SU-DHL-6 (cell line): Measurements from ENCODE around the gene DNM1.

ENCODE experiments used
- CTCF ChIP-seq: fragments of 200-600 bp; sonication (generic); IDR thresholded peaks from one replicate; pipeline ENCODE4 v1.5.1; 2017; ENCODE audit warnings: antibody characterized with exemption, mild to moderate bottlenecking, low read length, moderate library complexity; ENCODE audit not compliant: insufficient read depth, poor library complexity, severe bottlenecking
- EZH2phosphoT487 ChIP-seq: fragments of 200-600 bp; sonication (generic), shearing (Covaris generic); conservative IDR thresholded peaks from 2 replicates; pipeline ENCODE4 v1.6.1; 2018; ENCODE audit warnings: mild to moderate bottlenecking, antibody characterized with exemption, low read length, moderate library complexity, mixed read lengths

DNA sequence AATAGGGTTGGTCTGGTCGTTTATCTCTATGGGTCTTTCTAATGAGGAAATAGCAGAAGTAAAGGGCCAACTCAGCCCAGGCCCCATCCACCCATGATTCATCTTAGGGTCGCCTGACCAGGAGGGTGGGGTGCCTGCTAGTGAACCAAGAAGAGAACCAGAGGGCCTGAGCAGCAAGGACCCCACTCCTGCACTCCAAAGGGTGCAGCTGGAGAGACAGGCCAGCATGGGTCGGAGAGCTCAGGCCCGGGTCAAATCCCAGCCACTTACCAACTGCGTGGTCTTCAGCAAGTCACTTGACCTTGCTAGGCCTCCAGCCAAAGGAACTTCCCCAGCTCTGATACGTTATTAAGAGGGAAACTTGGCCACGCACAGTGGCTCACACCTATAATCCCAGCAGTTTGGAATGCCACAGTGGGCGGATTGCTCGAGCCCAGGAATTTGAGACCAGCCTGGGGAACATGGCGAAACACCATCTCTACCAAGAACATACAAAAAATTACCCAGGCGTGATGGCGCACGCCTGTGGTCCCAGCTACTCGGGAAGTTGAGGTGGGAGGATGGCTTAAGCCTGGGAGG, 38.8 kb upstream of the DNM1 start:
- TF ChIP-seq CTCF, result no peak
- TF ChIP-seq EZH2phosphoT487, result no peak
